H1 (cell line): Measurements from ENCODE around the gene CD151. TPM values are rescaled to one million over a fixed set of nuclear protein-coding genes. Genes with fewer than 3 reads are reported as not detected.

Experiments
- CTCF ChIA-PET: fragments of 300-600 bp; sonication (Branson Sonifier 250); formaldehyde crosslinking; loops from one replicate; lab custom pipeline; 2021; ENCODE audit not compliant: partially characterized antibody; lab: Charles Lee
- POLR2A ChIA-PET: fragments of 300-600 bp; sonication (Branson Sonifier 250); formaldehyde crosslinking; loops from one replicate; lab custom pipeline; 2021; ENCODE audit warnings: inconsistent platforms; ENCODE audit not compliant: partially characterized antibody; lab: Charles Lee
- DNase-seq, 2 experiments: peaks; one replicate each; pipeline versions ENCODE4 v3.0.0 to v3.0.0-alpha.2; 2010 to 2022; ENCODE audit warnings: low spot score in 2 of 2, low read depth in 1 of 2, mixed read lengths in 1 of 2
- FAIRE-seq: peaks from 2 replicates; lab custom pipeline; 2011; peaks lifted over from hg19 to GRCh38; lab: Jason Lieb, UNC
- H2AFZ ChIP-seq: 2 replicates; pipeline ENCODE4 v1.8.1; 2012; ENCODE audit warnings: low read length, inconsistent platforms
- H2AK5ac ChIP-seq: 2 replicates; pipeline ENCODE4 v1.6.1; 2013; ENCODE audit warnings: low read depth, low read length
- H2BK120ac ChIP-seq: replicated peaks from 2 replicates; pipeline ENCODE3; 2013; ENCODE audit warnings: low read depth, low read length, inconsistent platforms
- H2BK12ac ChIP-seq: 2 replicates; pipeline ENCODE4 v1.6.1; 2013; ENCODE audit warnings: low read depth, low read length
- H2BK15ac ChIP-seq: 2 replicates; pipeline ENCODE4 v1.6.1; 2013; ENCODE audit warnings: low read length
- H2BK20ac ChIP-seq: 2 replicates; pipeline ENCODE4 v1.6.1; 2013; ENCODE audit warnings: low read length
- H2BK5ac ChIP-seq: 2 replicates; pipeline ENCODE4 v1.6.1; 2013; ENCODE audit warnings: low read depth, low read length
- H3K14ac ChIP-seq: 2 replicates; pipeline ENCODE4 v1.6.1; 2013; ENCODE audit warnings: inconsistent platforms; ENCODE audit not compliant: insufficient read length
- H3K18ac ChIP-seq: 2 replicates; pipeline ENCODE4 v1.6.1; 2013; ENCODE audit warnings: low read length; ENCODE audit errors: extremely low read depth
- H3K23ac ChIP-seq: 2 replicates; pipeline ENCODE4 v1.6.1; 2013; ENCODE audit warnings: inconsistent platforms; ENCODE audit not compliant: insufficient read length
- H3K23me2 ChIP-seq: 2 replicates; pipeline ENCODE4 v1.6.1; 2013; ENCODE audit warnings: low read depth, low read length
- H3K27ac ChIP-seq: 2 replicates; pipeline ENCODE4 v1.6.1; 2011; ENCODE audit warnings: low read depth, low read length, inconsistent platforms
- H3K27me3 ChIP-seq, 4 experiments: replicated peaks in 1 of 4; 1 replicate in 1 of 4; 2 replicates in 3 of 4; pipeline versions ENCODE4 v1.6.1 to v1.8.1; 2011 to 2013; ENCODE audit warnings: low read length in 3 of 4, mild to moderate bottlenecking in 3 of 4, inconsistent platforms in 2 of 4, mixed read lengths in 2 of 4, moderate library complexity in 1 of 4; ENCODE audit not compliant: control insufficient read depth in 3 of 4, insufficient read depth in 3 of 4; ENCODE audit errors: extremely low read depth in 1 of 4
- H3K36me3 ChIP-seq, 4 experiments: 2 replicates each; pipeline versions ENCODE4 v1.6.1 to v1.8.1; 2011 to 2013; ENCODE audit warnings: mild to moderate bottlenecking in 4 of 4, low read length in 3 of 4, moderate library complexity in 2 of 4, control low read depth in 1 of 4, inconsistent platforms in 1 of 4; ENCODE audit not compliant: insufficient read depth in 4 of 4, control insufficient read depth in 2 of 4
- H3K4ac ChIP-seq: replicated peaks from 2 replicates; pipeline ENCODE3; 2013; ENCODE audit warnings: low read length, low read depth, mixed read lengths, inconsistent platforms; ENCODE audit not compliant: insufficient read length
- H3K4me1 ChIP-seq, 4 experiments: replicated peaks in 1 of 4; 1 replicate in 1 of 4; 2 replicates in 3 of 4; pipeline versions ENCODE4 v1.6.1 to v1.8.1; 2011 to 2013; ENCODE audit warnings: low read length in 3 of 4, inconsistent platforms in 2 of 4, mixed read lengths in 1 of 4; ENCODE audit not compliant: insufficient read depth in 4 of 4, control insufficient read depth in 3 of 4
- H3K4me2 ChIP-seq, 2 experiments: 2 replicates each; pipeline versions ENCODE4 v1.6.1 to v1.8.1; 2011 to 2013; ENCODE audit warnings: low read depth in 2 of 2, low read length in 2 of 2, control low read depth in 1 of 2, inconsistent platforms in 1 of 2, mild to moderate bottlenecking in 1 of 2; ENCODE audit not compliant: insufficient read depth in 1 of 2
- H3K4me3 ChIP-seq, 4 experiments: fragments of 200-600, 300-600 bp in 1 of 4; sonication (generic), shearing (Covaris generic), sonication (Bioruptor Twin) in 1 of 4; 2 replicates each; pipeline versions ENCODE4 v1.5.1 to v1.8.1; 2011 to 2016; ENCODE audit warnings: low read length in 4 of 4, low read depth in 3 of 4, control low read depth in 2 of 4, inconsistent platforms in 2 of 4, mild to moderate bottlenecking in 2 of 4, mixed read lengths in 1 of 4, moderate library complexity in 1 of 4; ENCODE audit not compliant: insufficient read depth in 2 of 4; ENCODE audit errors: extremely low read depth in 1 of 4
- H3K56ac ChIP-seq: replicated peaks from 2 replicates; pipeline ENCODE3; 2013; ENCODE audit warnings: low read depth, mild to moderate bottlenecking, mixed read lengths, low read length, inconsistent platforms; ENCODE audit not compliant: insufficient read length
- H3K79me1 ChIP-seq: 2 replicates; pipeline ENCODE4 v1.6.1; 2013; ENCODE audit warnings: low read depth, low read length, control low read depth
- H3K79me2 ChIP-seq, 2 experiments: 2 replicates each; pipeline versions ENCODE4 v1.6.1 to v1.8.1; 2012 to 2013; ENCODE audit warnings: low read length in 2 of 2, mild to moderate bottlenecking in 2 of 2, inconsistent platforms in 1 of 2; ENCODE audit not compliant: insufficient read depth in 2 of 2, control insufficient read depth in 1 of 2
- H3K9ac ChIP-seq, 4 experiments: replicated peaks in 1 of 4; 1 replicate in 1 of 4; 2 replicates in 3 of 4; pipeline versions ENCODE4 v1.6.1 to v1.8.1; 2011 to 2013; ENCODE audit warnings: low read depth in 3 of 4, low read length in 3 of 4, control low read depth in 2 of 4, mild to moderate bottlenecking in 2 of 4, moderate library complexity in 2 of 4, inconsistent platforms in 1 of 4; ENCODE audit errors: extremely low read depth in 1 of 4
- H3K9me3 ChIP-seq, 2 experiments: 2 replicates each; pipeline versions ENCODE4 v1.6.1 to v1.8.1; 2012 to 2013; ENCODE audit warnings: mild to moderate bottlenecking in 2 of 2, moderate library complexity in 2 of 2, control low read depth in 1 of 2, inconsistent platforms in 1 of 2, low read depth in 1 of 2, low read length in 1 of 2, mixed read lengths in 1 of 2; ENCODE audit not compliant: insufficient read depth in 2 of 2
- H4K20me1 ChIP-seq, 2 experiments: replicated peaks in 1 of 2; 2 replicates each; pipeline versions ENCODE3 to v1.8.1; 2011 to 2013; ENCODE audit warnings: inconsistent platforms in 2 of 2, low read length in 2 of 2, mild to moderate bottlenecking in 1 of 2; ENCODE audit not compliant: insufficient read depth in 2 of 2, control insufficient read depth in 1 of 2
- H4K5ac ChIP-seq: 2 replicates; pipeline ENCODE4 v1.6.1; 2013; ENCODE audit warnings: low read length, low read depth, mixed read lengths, inconsistent platforms; ENCODE audit not compliant: insufficient read length
- H4K8ac ChIP-seq: 2 replicates; pipeline ENCODE4 v1.8.0; 2013; ENCODE audit warnings: mild to moderate bottlenecking, moderate library complexity, low read length, inconsistent platforms; ENCODE audit not compliant: insufficient read depth; ENCODE audit errors: extremely low read depth
- H4K91ac ChIP-seq: replicated peaks from 2 replicates; pipeline ENCODE3; 2013; ENCODE audit warnings: low read length, mixed read lengths, inconsistent platforms; ENCODE audit not compliant: insufficient read length
- CHD1 ChIP-seq: IDR thresholded peaks from 2 replicates; pipeline ENCODE4 v1.6.1; 2012; ENCODE audit warnings: low read depth, low read length, improper control_type of control experiment
- CHD2 ChIP-seq: IDR thresholded peaks from 2 replicates; pipeline ENCODE4 v1.6.1; 2012; ENCODE audit warnings: low read length, improper control_type of control experiment
- MAFK ChIP-seq: IDR thresholded peaks from 2 replicates; pipeline ENCODE4 v1.6.1; 2012; ENCODE audit warnings: low read depth, mild to moderate bottlenecking, improper control_type of control experiment, low read length
- TCF12 ChIP-seq: IDR thresholded peaks from 2 replicates; pipeline ENCODE4 v1.6.1; 2011; ENCODE audit warnings: low read depth, mild to moderate bottlenecking, low read length
- WGBS, 2 experiments: shearing (Covaris generic) in 1 of 2; methylation state at CpG; one replicate each; pipeline versions ENCODE4 v1.1.6 to v1.1.7; 2013 to 2015; ENCODE audit warnings: low lambda C conversion rate in 2 of 2, mixed read lengths in 2 of 2, inconsistent platforms in 1 of 2, low coverage in 1 of 2, missing lambda C conversion rate in 1 of 2; ENCODE audit not compliant: insufficient replicate concordance in 2 of 2, insufficient coverage in 1 of 2, insufficient read length in 1 of 2; ENCODE audit errors: extremely low coverage in 1 of 2, missing lambda C conversion rate in 1 of 2; 5-methylcytosine and 5-hydroxymethylcytosine counted together
- polyA plus RNA-seq, 7 experiments: library from polyadenylated mRNA; depleted of rRNA in 3 of 7; stranded (reverse) in 5 of 7; unstranded in 2 of 7; fragments of >200 nt in 5 of 7; fragments of 200-250 nt in 2 of 7; gene quantifications; 1 replicate in 5 of 7; 2 replicates in 1 of 7; 4 replicates in 1 of 7; pipeline versions ENCODE4 v1.2.1 to v1.2.3, GENCODE V29; 2011 to 2013; ENCODE audit warnings: missing spikeins in 2 of 7, mixed read lengths in 2 of 7
- total RNA-seq: library from RNA; stranded (reverse); fragmentation: NEBNext Ultra II Directional; extraction: Animal tissue kit (Norgen Biotek cat#: 25700); gene quantifications from 2 replicates; pipeline ENCODE4 v1.2.1, GENCODE V29; 2021

The CD151 gene
- total and polyA plus RNA-seq, 2 of the 8 experiments (the other 6 are each of a cell fraction or from before 2014, with no cell fraction given) = 101 to 212 TPM

GRCh38 chr11:836274-836673 is 3.5 kb downstream of the CD151 start:
- no peak overlapping the region for H2AK5ac ChIP-seq
- no peak overlapping the region for H3K4ac ChIP-seq
- H3K14ac ChIP-seq = no peak overlapping the region
- peaks cover 0 to 7% of the 10 kb centered on the region in 2 experiments; a peak in 2 of 4 replicates for H3K79me2 ChIP-seq
- CTCF ChIA-PET = interaction anchor here (1.1 to 2.9 kb wide), 3 partner anchors 12 to 62 kb away, joined by 3 to 10 read pairs (median 5); no protein-coding TSS in a partner anchor
- no peak overlapping the region for H4K5ac ChIP-seq
- H3K23ac ChIP-seq = no peak overlapping the region
- WGBS, 2 experiments = 95% methylated on average over 13 of the region's 14 CpGs; no CpG with 5 or more reads in 1 of the 2 experiments
- POLR2A ChIA-PET = interaction anchor here (0.9 to 53.0 kb wide), 4 partner anchors 6 to 59 kb away, joined by 4 to 1917 read pairs (median 1076); partner anchors contain the start of genes CD151, CEND1, CRACR2B and GATD1
- H3K4me2 ChIP-seq = no peak overlapping the region
- H2BK15ac ChIP-seq = no peak overlapping the region
- no peak overlapping the region for H3K9ac ChIP-seq
- H3K36me3 ChIP-seq = peaks cover 10 to 30% (median 24%) of the 10 kb centered on the region in 4 experiments; a peak in 7 of 8 replicates
- no peak overlapping the region for H2BK5ac ChIP-seq
- no peak overlapping the region for H2BK120ac ChIP-seq
- no peak overlapping the region for H3K56ac ChIP-seq
- no peak overlapping the region for H4K91ac ChIP-seq
- H3K79me1 ChIP-seq = peaks cover 9% of the 10 kb centered on the region; the same call in 1 of the 2 replicates
- no peak overlapping the region for H4K8ac ChIP-seq
- DNase-seq = no peak
- H3K27ac ChIP-seq = no peak overlapping the region
- no peak overlapping the region for H2AFZ ChIP-seq
- peaks cover 5 to 42% of the 10 kb centered on the region in 2 experiments for H4K20me1 ChIP-seq
- H3K18ac ChIP-seq = no peak overlapping the region
- H3K9me3 ChIP-seq = no peaks in the 10 kb centered on the region
- peaks cover 14% of the 10 kb centered on the region; the same call in 1 of the 2 replicates for H3K23me2 ChIP-seq
- H2BK12ac ChIP-seq = no peak overlapping the region
- H2BK20ac ChIP-seq = no peak overlapping the region
- no peak overlapping the region for H3K4me3 ChIP-seq
- FAIRE-seq = no peak
- H3K27me3 ChIP-seq = peaks cover 3 to 11% (median 11%) of the 10 kb centered on the region in 4 experiments; a peak in 6 of 7 replicates
- H3K4me1 ChIP-seq = peaks cover 0 to 32% (median 26%) of the 10 kb centered on the region in 4 experiments; a peak in 6 of 7 replicates
- TF ChIP-seq TCF12 (no peak), CHD2 (no peak), CHD1 (no peak), MAFK (no peak)
